ENCODE data around the gene SMG6.
"Not testable (repeated sequence)": the region's sequence is repeated elsewhere in the genome, so short reads cannot be mapped to it uniquely, and the experiment has no call there.

The SMG6 gene

GRCh38 chr17:2202996-2203575, 100.5 kb downstream of the SMG6 start:
- no peak for DNase-seq (ENCODE audit: low spot score)

- no peak for DNase-seq (ENCODE audit: low spot score)
Observed at GRCh38 chr17:2202302-2202995, 101.1 kb downstream of the SMG6 start.

DNA sequence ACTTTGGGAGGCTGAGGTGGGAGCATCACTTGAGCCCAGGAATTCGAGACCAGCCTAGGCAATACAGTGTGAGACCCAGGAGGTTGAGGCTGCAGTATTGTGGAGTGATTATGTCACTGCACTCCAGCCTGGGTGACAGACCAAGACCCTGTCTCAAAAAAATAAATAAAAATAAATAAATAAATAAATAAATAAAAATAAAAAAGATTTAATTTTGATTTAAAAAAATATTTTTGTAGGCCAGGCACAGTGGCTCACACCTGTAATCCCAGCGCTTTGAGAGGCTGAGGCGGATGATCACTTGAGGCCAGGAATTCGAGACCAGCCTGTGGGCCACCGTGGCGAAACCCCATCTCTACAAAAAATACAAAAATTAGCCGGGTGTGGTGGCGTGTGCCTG, 104.2 kb downstream of the SMG6 start:
- DNase-seq (ENCODE audit: low spot score): not testable (repeated sequence)

DNA sequence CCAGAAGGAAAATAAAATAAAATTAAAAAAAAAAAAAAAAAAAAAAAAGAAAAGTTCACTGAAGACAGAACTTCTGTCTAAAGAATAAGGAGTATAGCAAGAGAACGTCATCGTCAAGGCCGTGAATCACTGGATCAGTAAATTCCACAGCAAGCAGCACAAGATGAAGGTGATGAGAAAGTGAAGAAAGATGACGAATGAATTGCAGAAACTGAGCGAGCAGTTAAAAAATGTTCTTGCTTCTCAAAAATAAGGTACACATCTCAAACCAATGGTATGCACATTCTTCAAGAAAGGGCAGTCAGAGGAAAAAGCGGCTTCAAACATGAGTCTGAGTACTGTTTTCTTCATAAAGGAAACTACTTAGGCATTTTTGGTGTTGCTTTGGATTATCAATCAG, 104.7 kb downstream of the SMG6 start:
- DNase-seq (ENCODE audit: low spot score): peak; percentile 68

DNA sequence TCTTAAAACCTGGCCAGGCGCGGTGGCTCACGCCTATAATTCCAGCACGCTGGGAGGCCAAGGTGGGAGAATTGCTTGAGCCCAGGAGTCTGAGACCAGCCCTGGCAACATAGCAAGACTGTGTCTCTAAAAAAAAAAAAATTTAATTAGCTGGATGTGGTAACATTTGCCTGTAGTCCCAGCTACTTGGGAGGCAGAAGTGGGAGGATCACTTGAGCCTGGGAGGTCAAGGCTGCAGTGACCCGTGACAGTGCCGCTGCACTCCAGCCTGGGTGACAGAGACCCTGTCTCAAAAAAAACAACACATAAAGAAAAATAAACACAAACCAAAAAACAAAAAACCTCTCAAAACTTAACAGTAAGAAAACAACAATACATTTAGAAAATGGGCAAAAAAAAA, 106.3 kb downstream of the SMG6 start:
- no peak for DNase-seq (ENCODE audit: low spot score)

DNA sequence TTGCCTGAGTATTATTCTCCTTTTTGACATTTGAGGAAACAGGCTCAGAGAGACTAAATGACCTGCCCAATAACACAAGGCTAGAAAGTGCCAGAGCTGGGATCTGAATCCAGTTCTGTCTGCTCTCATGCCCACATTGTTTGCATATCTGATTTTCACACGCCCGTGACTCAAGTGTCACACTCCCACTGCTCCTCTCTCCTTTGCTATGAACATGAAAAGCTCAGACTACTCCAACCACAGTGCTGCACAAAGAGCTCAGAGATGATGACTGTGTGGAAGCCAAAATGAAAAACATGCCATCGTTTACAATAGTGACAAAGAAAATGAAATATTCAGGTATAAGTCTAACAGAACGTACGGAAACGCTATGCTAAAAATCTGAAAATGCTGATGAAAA, 107.9 kb downstream of the SMG6 start:
- DNase-seq (ENCODE audit: low spot score): no peak

DNA sequence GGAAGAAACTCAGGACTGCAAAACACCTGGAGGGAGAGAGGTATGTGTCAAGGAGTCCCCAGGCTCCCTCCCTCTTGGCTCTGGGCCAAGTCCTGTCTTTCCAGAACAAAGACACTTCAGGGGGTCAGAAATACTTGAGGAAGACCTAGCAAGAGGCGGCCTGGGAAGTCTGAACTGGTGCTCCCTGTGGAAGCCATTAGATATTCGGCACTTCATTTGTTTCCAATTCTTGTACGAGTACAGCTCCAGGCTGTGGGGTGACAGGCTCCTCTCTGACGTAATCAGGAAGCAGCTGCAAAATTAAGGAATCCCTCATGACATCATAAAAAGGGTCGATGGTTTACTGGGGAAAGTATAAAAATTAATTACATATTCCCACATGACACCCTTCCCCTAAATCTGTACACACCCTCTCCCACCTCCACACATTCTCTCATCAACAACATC, 108.7 kb downstream of the SMG6 start:
- no peak for DNase-seq (ENCODE audit: low spot score)

DNA sequence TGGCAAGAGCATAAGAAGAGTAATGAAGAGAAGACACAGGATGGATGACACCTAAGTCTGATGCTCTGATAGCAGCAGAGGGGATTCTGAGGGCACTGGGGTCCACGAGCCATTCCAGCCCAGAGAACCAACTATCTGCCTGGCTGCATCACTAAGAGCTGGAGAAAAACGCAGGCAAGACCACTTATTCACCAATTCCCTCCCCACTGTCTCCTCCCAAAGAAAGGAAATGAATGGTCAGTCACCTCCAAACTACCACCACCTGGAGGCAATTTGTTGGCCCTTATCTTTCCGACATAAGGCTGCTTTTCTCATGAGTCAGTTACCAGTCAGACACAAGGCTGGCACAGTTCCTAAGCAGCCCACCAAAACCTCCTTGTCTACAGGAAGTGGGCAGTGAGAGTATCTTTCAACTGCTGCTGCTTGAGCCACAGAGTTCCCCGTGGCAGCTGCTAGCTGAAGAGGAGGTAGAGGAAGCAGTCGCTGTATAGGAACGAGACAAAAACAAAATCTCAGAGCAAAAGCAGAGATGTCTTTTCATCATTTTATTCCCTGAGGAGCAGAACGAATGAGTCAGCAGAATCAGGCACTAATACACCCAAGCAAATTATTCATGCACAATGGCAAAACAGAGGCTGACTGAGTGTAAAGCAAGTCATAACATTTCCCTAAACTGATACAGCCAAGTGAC, 111.1 kb downstream of the SMG6 start:
- DNase-seq (ENCODE audit: low spot score): peak; percentile 67

GRCh38 chr17:2191785-2192184, 111.8 kb downstream of the SMG6 start:
- no peak for DNase-seq (ENCODE audit: low spot score)

DNA sequence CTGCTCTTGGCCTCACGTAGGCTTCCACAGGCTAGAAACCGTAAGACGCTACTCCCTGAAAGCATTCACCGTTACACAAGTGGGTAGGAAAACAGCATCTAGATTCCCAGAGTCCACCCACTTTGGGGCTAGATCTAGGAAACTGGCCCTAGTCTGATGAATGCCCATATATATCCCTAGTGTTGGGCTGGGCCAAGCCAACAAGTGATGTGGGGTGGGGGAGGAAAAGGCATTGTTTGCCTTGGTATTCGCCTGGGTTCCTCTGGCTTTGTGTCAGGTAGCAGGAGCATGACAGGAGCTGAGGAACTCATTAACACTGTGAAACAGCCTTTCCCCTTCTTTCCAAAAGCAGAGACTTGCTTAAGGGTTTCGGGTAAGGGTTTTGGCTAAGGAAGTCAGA, 112.4 kb downstream of the SMG6 start:
- no peak for DNase-seq (ENCODE audit: low spot score)

GRCh38 chr17:2190014-2190413, 113.6 kb downstream of the SMG6 start:
- DNase-seq (ENCODE audit: low spot score): peak; percentile 43

- DNase-seq (ENCODE audit: low spot score): peak; percentile 46
Observed at GRCh38 chr17:2188971-2189630, 114.5 kb downstream of the SMG6 start.

- DNase-seq (ENCODE audit: low spot score): no peak
Observed at GRCh38 chr17:2187758-2188157, 115.8 kb downstream of the SMG6 start.

- no peak for DNase-seq (ENCODE audit: low spot score)
Observed at GRCh38 chr17:2186937-2187336, 116.6 kb downstream of the SMG6 start.

DNA sequence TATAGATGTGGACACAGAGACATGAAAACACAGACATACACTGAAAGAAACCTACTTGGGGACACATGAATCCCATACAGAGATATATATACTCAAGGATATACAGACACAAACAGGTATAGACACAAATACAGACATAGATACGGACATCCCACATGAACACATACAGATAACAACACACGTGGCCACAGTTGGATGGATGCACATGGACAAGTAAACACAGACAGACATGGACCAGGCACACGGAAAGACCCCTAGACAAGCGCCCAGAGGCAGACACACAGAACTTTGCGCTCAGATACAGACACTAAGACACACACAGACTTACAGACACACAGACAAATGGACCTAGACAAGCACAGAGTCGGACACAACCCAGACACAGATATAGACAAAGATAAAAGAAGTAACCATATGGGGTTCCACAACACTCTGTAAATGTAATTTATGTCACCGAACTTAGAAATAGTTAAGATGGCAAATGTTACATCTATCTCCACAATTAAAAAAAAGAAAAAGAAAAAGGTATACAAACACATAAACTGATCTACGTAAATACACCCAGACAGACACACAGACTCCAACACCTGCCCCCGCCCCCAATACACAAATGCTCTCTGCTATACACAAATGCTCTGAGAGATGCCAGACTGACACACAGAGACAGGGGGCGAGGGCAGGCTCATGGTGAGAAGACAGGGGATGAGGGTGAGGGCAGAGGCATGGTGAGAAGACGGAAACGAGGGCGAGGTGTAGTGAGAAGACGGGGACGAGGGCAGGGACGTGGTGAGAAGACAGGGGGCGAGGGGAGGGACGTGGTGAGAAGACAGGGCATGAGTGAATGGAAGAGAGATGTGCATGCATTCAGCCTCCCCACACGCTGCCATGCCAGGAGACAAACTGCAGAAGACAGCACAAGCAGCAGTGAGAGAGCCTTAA, 118.3 kb downstream of the SMG6 start:
- no peak for DNase-seq (ENCODE audit: low spot score)

DNA sequence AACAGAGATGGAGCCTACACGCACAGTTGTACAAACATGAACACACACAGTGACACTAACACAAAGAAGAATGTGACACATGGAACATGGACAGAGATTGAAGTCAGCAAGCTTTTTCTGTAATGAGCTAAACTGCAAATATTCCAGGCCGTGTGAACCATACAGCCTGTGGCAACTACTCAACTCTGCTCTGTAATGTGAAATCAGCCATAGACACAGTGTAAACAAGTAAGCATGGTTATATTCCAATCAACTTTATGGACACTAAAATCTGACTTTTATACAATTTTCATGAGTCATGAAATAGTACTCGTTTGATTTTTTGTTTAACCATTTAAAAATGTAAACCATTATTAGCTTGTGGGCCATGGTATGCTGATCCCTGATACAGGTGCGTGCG, 120.2 kb downstream of the SMG6 start:
- DNase-seq (ENCODE audit: low spot score): no peak

- DNase-seq (ENCODE audit: low spot score): no peak
Observed at GRCh38 chr17:2181897-2182448, 121.6 kb downstream of the SMG6 start.

- DNase-seq (ENCODE audit: low spot score): peak; percentile 84
Observed at GRCh38 chr17:2181206-2181896, 122.2 kb downstream of the SMG6 start.

- DNase-seq (ENCODE audit: low spot score): no peak
Observed at GRCh38 chr17:2180768-2181167, 122.8 kb downstream of the SMG6 start.

- DNase-seq (ENCODE audit: low spot score): peak; percentile 79
Observed at GRCh38 chr17:2179615-2180295, 123.8 kb downstream of the SMG6 start.

Data from AG20443 (cell line).